ENCODE measurements around the gene OAS2. TPM values are rescaled to one million over a fixed set of nuclear protein-coding genes. Genes with fewer than 3 reads are reported as not detected.

Gene OAS2
- total and polyA plus RNA-seq, 2 of the 8 experiments (the other 6 are each of a cell fraction or from before 2014, with no cell fraction given), result 0.06 TPM; not detected in 1

DNA sequence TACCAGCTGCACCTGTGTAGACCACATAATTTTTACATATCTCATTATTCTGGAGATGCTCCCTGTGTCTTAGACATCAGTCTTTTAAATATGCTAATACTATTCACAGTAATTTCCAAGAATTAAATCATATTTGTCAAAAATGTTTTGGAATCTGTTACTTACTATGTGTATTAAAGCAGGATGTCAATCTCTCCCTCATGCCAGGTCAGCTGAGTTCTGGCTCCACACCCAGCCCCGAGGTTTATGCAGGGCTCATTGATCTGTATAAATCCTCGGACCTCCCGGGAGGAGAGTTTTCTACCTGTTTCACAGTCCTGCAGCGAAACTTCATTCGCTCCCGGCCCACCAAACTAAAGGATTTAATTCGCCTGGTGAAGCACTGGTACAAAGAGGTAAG is 27.9 kb downstream of the OAS2 start:
- H3K4ac ChIP-seq (replicated peaks; ENCODE audit: insufficient read length, low read depth, low read length), result no peak overlapping the region
- H4K20me1 ChIP-seq (replicated peaks in 1 of 2; ENCODE audit: control insufficient read depth in 1 of 2, insufficient read depth in 2 of 2, low read length in 2 of 2), result no peaks in the 10 kb centered on the region
- peaks cover 2 to 4% of the 10 kb centered on the region in 2 experiments; a peak in 3 of 4 replicates for H3K9me3 ChIP-seq (ENCODE audit: insufficient read depth in 2 of 2, low read depth in 1 of 2, low read length in 1 of 2)
- POLR2A ChIA-PET (ENCODE audit: partially characterized antibody), result interaction anchor here (0.5 kb wide), 1 partner anchor 206 kb away, joined by 3 read pairs; no protein-coding TSS in a partner anchor
- H2BK15ac ChIP-seq (ENCODE audit: low read length), result no peak overlapping the region
- no peak overlapping the region for H3K4me2 ChIP-seq (ENCODE audit: insufficient read depth in 1 of 2, low read depth in 2 of 2, low read length in 2 of 2)
- 85% methylated on average over 7 of the region's 7 CpGs; no CpG with 5 or more reads in 1 of the 2 experiments for WGBS, 2 experiments (ENCODE audit: extremely low coverage in 1 of 2, insufficient coverage in 1 of 2, insufficient read length in 1 of 2, insufficient replicate concordance in 2 of 2, low coverage in 1 of 2, low lambda C conversion rate in 2 of 2, missing lambda C conversion rate in 1 of 2)
- no peak overlapping the region for H2BK5ac ChIP-seq (ENCODE audit: low read depth, low read length)
- DNase-seq (ENCODE audit: low read depth in 1 of 2, low spot score in 2 of 2) (no peak), FAIRE-seq (no peak)
- CTCF ChIA-PET (ENCODE audit: partially characterized antibody), result interaction anchor here (0.6 to 13.9 kb wide), 14 partner anchors 9 to 755 kb away, joined by 3 to 202 read pairs (median 4); partner anchors contain the start of gene RASAL1
- no peak overlapping the region for H3K14ac ChIP-seq (ENCODE audit: insufficient read length)
- H2BK120ac ChIP-seq (replicated peaks; ENCODE audit: low read depth, low read length), result no peak overlapping the region
- H4K5ac ChIP-seq (ENCODE audit: insufficient read length, low read depth, low read length), result no peak overlapping the region
- H4K8ac ChIP-seq (ENCODE audit: extremely low read depth, insufficient read depth, low read length), result no peak overlapping the region
- H3K36me3 ChIP-seq (ENCODE audit: control insufficient read depth in 2 of 4, insufficient read depth in 4 of 4, low read length in 3 of 4), result no peaks in the 10 kb centered on the region
- no peaks in the 10 kb centered on the region for H3K23me2 ChIP-seq (ENCODE audit: low read depth, low read length)
- no peak overlapping the region for H2AFZ ChIP-seq (ENCODE audit: low read length)
- H3K9ac ChIP-seq (replicated peaks in 1 of 4; ENCODE audit: extremely low read depth in 1 of 4, low read depth in 3 of 4, low read length in 3 of 4), result no peak overlapping the region
- no peak overlapping the region for H3K23ac ChIP-seq (ENCODE audit: insufficient read length)
- H2BK20ac ChIP-seq (ENCODE audit: low read length), result no peak overlapping the region
- no peak overlapping the region for H2AK5ac ChIP-seq (ENCODE audit: low read depth, low read length)
- H3K79me2 ChIP-seq (ENCODE audit: control insufficient read depth in 1 of 2, insufficient read depth in 2 of 2, low read length in 2 of 2), result no peaks in the 10 kb centered on the region
- no peaks in the 10 kb centered on the region for H3K79me1 ChIP-seq (ENCODE audit: low read depth, low read length)
- no peak overlapping the region for H3K27ac ChIP-seq (ENCODE audit: low read depth, low read length)
- H3K27me3 ChIP-seq (replicated peaks in 1 of 4; ENCODE audit: control insufficient read depth in 3 of 4, extremely low read depth in 1 of 4, insufficient read depth in 3 of 4, low read length in 3 of 4), result peaks cover 0 to 7% (median 0%) of the 10 kb centered on the region in 4 experiments; a peak in 1 of 7 replicates
- H3K56ac ChIP-seq (replicated peaks; ENCODE audit: insufficient read length, low read depth, low read length), result no peak overlapping the region
- H3K4me1 ChIP-seq (replicated peaks in 1 of 4; ENCODE audit: control insufficient read depth in 3 of 4, insufficient read depth in 4 of 4, low read length in 3 of 4), result no peaks in the 10 kb centered on the region
- no peak overlapping the region for H2BK12ac ChIP-seq (ENCODE audit: low read depth, low read length)
- no peak overlapping the region for H4K91ac ChIP-seq (replicated peaks; ENCODE audit: insufficient read length, low read length)
- H3K18ac ChIP-seq (ENCODE audit: extremely low read depth, low read length), result no peak overlapping the region
- no peak overlapping the region for H3K4me3 ChIP-seq (ENCODE audit: extremely low read depth in 1 of 4, insufficient read depth in 2 of 4, low read depth in 3 of 4, low read length in 4 of 4)
- TF ChIP-seq SP4 (IDR thresholded peaks at IDR 0.05; ENCODE audit: low read length) (no peak), SP1 (IDR thresholded peaks at IDR 0.05; ENCODE audit: low read depth, low read length) (no peak), CBX5 (IDR thresholded peaks at IDR 0.05; ENCODE audit: low read depth, low read length) (no peak), SIX5 (IDR thresholded peaks at IDR 0.05; ENCODE audit: low read depth, low read length) (no peak), EGR1 (IDR thresholded peaks at IDR 0.05; ENCODE audit: borderline replicate concordance, low read depth, low read length) (no peak), RAD21 (IDR thresholded peaks at IDR 0.05 in 1 of 2, conservative IDR thresholded peaks at IDR 0.05 in 1 of 2; ENCODE audit: low read depth in 2 of 2, low read length in 2 of 2) (no peak), TBP (IDR thresholded peaks at IDR 0.05; ENCODE audit: low read depth, low read length) (no peak), HDAC6 (IDR thresholded peaks at IDR 0.05; ENCODE audit: low read depth, low read length) (no peak)
- TF ChIP-seq, protein P1, sequence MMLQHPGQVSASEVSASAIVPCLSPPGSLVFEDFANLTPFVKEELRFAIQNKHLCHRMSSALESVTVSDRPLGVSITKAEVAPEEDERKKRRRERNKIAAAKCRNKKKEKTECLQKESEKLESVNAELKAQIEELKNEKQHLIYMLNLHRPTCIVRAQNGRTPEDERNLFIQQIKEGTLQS (IDR thresholded peaks at IDR 0.05; ENCODE audit: insufficient read depth, low read depth, low read length), result no peak
- TF ChIP-seq, protein P2, sequence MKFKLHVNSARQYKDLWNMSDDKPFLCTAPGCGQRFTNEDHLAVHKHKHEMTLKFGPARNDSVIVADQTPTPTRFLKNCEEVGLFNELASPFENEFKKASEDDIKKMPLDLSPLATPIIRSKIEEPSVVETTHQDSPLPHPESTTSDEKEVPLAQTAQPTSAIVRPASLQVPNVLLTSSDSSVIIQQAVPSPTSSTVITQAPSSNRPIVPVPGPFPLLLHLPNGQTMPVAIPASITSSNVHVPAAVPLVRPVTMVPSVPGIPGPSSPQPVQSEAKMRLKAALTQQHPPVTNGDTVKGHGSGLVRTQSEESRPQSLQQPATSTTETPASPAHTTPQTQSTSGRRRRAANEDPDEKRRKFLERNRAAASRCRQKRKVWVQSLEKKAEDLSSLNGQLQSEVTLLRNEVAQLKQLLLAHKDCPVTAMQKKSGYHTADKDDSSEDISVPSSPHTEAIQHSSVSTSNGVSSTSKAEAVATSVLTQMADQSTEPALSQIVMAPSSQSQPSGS (IDR thresholded peaks at IDR 0.05; ENCODE audit: low read length), result no peak
- TF ChIP-seq, protein P3, sequence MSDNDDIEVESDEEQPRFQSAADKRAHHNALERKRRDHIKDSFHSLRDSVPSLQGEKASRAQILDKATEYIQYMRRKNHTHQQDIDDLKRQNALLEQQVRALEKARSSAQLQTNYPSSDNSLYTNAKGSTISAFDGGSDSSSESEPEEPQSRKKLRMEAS (IDR thresholded peaks at IDR 0.05), result no peak
